SK-N-SH (cell line): Measurements from ENCODE around the gene CDH4.

ENCODE experiments used
- EP300 ChIP-seq, 2 experiments: IDR thresholded peaks; 2 replicates each; pipeline versions ENCODE4 v1.4.0 to v1.6.1; 2012; ENCODE audit warnings: borderline replicate concordance in 1 of 2, low read depth in 1 of 2, low read length in 1 of 2
- FOXM1 ChIP-seq: IDR thresholded peaks from 2 replicates; pipeline ENCODE4 v1.4.0; 2012; ENCODE audit warnings: low read depth, mild to moderate bottlenecking
- GATA2 ChIP-seq: sonication (generic); formaldehyde crosslinking; IDR thresholded peaks from 2 replicates; pipeline ENCODE4 v1.5.0; 2020; ENCODE audit warnings: mild to moderate bottlenecking, missing genetic modification reagents
- MEF2A ChIP-seq: IDR thresholded peaks from 2 replicates; pipeline ENCODE4 v1.4.0; 2012; ENCODE audit warnings: low read depth, borderline replicate concordance
- MXI1 ChIP-seq: IDR thresholded peaks from 2 replicates; pipeline ENCODE4 v1.6.1; 2012; ENCODE audit warnings: mild to moderate bottlenecking, low read depth, low read length, improper control_type of control experiment
- POLR2AphosphoS5 ChIP-seq: IDR thresholded peaks from 2 replicates; pipeline ENCODE4 v1.6.1; 2012; ENCODE audit warnings: low read depth, low read length
- RFX5 ChIP-seq: IDR thresholded peaks from 2 replicates; pipeline ENCODE4 v1.6.1; 2012; ENCODE audit warnings: mild to moderate bottlenecking, improper control_type of control experiment, low read length
- RXRA ChIP-seq: IDR thresholded peaks from 2 replicates; pipeline ENCODE4 v1.4.0; 2012; ENCODE audit warnings: low read depth, mild to moderate bottlenecking, borderline replicate concordance
- SIN3A ChIP-seq: IDR thresholded peaks from 2 replicates; pipeline ENCODE4 v1.6.1; 2012; ENCODE audit warnings: low read depth, mild to moderate bottlenecking, low read length, moderate library complexity, borderline replicate concordance
- TAF1 ChIP-seq: IDR thresholded peaks from 2 replicates; pipeline ENCODE4 v1.6.1; 2012; ENCODE audit warnings: low read depth, mild to moderate bottlenecking, low read length, moderate library complexity, borderline replicate concordance
- USF2 ChIP-seq: fragments of 150-350 bp; IDR thresholded peaks from 2 replicates; pipeline ENCODE4 v1.6.1; 2017; ENCODE audit warnings: antibody characterized with exemption, low read length, low read depth, borderline replicate concordance
- YY1 ChIP-seq: IDR thresholded peaks from 2 replicates; pipeline ENCODE4 v1.4.0; 2012; ENCODE audit warnings: low read depth, mild to moderate bottlenecking
- TF ChIP-seq, protein P1 (sequence below): IDR thresholded peaks from 2 replicates; pipeline ENCODE4 v1.4.0; 2012; ENCODE audit warnings: low read depth, borderline replicate concordance
- TF ChIP-seq, protein P2 (sequence below): fragments of 200-600 bp; sonication (generic); IDR thresholded peaks from 2 replicates; pipeline ENCODE4 v1.6.1; 2017; ENCODE audit warnings: antibody characterized with exemption, mild to moderate bottlenecking, moderate library complexity

GRCh38 chr20:61879694-61880093, 627.6 kb downstream of the CDH4 start:
- TF ChIP-seq FOXM1 (no peak), RFX5 (no peak), GATA2 (CRISPR knock-in tag) (no peak), TAF1 (no peak), YY1 (no peak), MXI1 (no peak), USF2 (no peak), SIN3A (no peak), POLR2AphosphoS5 (no peak), RXRA (no peak), MEF2A (no peak), EP300 (IDR thresholded peaks at IDR 0.05; ENCODE audit: borderline replicate concordance in 1 of 2, low read depth in 1 of 2, low read length in 1 of 2) (no peak)
- TF ChIP-seq, protein P1, sequence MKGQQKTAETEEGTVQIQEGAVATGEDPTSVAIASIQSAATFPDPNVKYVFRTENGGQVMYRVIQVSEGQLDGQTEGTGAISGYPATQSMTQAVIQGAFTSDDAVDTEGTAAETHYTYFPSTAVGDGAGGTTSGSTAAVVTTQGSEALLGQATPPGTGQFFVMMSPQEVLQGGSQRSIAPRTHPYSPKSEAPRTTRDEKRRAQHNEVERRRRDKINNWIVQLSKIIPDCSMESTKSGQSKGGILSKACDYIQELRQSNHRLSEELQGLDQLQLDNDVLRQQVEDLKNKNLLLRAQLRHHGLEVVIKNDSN = no peak
- TF ChIP-seq, protein P2, sequence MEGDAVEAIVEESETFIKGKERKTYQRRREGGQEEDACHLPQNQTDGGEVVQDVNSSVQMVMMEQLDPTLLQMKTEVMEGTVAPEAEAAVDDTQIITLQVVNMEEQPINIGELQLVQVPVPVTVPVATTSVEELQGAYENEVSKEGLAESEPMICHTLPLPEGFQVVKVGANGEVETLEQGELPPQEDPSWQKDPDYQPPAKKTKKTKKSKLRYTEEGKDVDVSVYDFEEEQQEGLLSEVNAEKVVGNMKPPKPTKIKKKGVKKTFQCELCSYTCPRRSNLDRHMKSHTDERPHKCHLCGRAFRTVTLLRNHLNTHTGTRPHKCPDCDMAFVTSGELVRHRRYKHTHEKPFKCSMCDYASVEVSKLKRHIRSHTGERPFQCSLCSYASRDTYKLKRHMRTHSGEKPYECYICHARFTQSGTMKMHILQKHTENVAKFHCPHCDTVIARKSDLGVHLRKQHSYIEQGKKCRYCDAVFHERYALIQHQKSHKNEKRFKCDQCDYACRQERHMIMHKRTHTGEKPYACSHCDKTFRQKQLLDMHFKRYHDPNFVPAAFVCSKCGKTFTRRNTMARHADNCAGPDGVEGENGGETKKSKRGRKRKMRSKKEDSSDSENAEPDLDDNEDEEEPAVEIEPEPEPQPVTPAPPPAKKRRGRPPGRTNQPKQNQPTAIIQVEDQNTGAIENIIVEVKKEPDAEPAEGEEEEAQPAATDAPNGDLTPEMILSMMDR = no peak
